GM12891 (cell line): ENCODE measurements around the gene TTN.
A peak's percentile ranks its signal among the peaks of the same experiment; 100 is the strongest.

Experiments used
- DNase-seq: peaks from one replicate; pipeline ENCODE4 v3.0.0; 2011; ENCODE audit warnings: low spot score; ENCODE audit not compliant: insufficient read length
- FAIRE-seq: peaks from 2 replicates; lab custom pipeline; 2011; peaks lifted over from hg19 to GRCh38; lab: Jason Lieb, UNC
- PAX5 ChIP-seq: IDR thresholded peaks from 2 replicates; pipeline ENCODE4 v1.6.1; 2011; ENCODE audit warnings: low read length, moderate library complexity, mild to moderate bottlenecking; ENCODE audit not compliant: insufficient read depth, severe bottlenecking
- POLR2A ChIP-seq: IDR thresholded peaks from 2 replicates; pipeline ENCODE4 v1.6.1; 2011; ENCODE audit warnings: low read depth, low read length, control low read depth
- POLR2AphosphoS5 ChIP-seq: IDR thresholded peaks from 2 replicates; pipeline ENCODE4 v1.6.1; 2011; ENCODE audit warnings: low read depth, low read length, control low read depth
- POU2F2 ChIP-seq: IDR thresholded peaks from 2 replicates; pipeline ENCODE4 v1.6.1; 2011; ENCODE audit warnings: low read depth, mild to moderate bottlenecking, control low read depth, low read length, moderate library complexity
- SPI1 ChIP-seq: IDR thresholded peaks from 2 replicates; pipeline ENCODE4 v1.6.1; 2011; ENCODE audit warnings: low read depth, low read length, control low read depth
- TAF1 ChIP-seq: IDR thresholded peaks from 2 replicates; pipeline ENCODE4 v1.6.1; 2011; ENCODE audit warnings: low read depth, low read length, control low read depth

The TTN gene

DNA sequence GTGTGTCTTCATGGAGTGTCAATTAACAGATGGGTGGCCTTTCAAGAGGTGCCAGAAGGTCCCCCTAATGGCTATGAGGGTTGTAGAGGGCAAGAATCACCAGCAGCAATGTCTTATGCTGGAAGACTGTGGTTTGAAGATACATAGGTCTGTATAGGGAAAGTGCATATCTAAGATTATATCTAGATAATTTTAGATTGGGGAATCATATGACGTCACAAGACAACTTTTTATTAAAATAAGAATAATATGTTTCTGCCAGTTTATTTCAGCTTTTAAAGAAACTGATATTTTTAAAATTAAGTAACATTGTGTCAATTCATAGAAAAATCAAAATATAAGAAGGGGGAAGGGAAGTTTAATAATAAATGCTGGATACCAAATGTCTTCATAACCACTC lies 162.3 kb downstream of the TTN start:
- FAIRE-seq = no peak
- TF ChIP-seq POLR2AphosphoS5 (no peak), TAF1 (no peak), SPI1 (no peak), POLR2A (no peak), POU2F2 (no peak), PAX5 (no peak)
- no peak for DNase-seq

DNA sequence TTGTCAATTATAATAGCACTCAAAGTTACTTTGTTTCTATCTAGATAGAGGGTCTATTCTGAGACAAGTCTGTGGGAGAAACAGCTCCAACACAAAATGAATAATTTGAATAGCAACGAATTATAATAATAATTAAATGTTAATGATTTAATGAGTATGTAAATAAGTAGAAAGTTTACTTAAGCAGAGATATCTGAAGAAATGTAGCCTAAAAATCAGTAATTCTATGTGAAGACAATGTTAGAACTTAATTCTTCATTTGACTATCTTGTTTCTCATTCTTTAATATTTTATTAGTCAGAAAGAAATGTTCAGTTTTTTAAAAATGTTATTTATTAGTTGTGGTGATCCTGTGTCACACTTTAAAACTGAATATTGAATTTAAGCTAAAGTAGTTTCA lies 165.7 kb downstream of the TTN start:
- FAIRE-seq (no peak), DNase-seq (no peak)
- no peak for TF ChIP-seq SPI1

DNA sequence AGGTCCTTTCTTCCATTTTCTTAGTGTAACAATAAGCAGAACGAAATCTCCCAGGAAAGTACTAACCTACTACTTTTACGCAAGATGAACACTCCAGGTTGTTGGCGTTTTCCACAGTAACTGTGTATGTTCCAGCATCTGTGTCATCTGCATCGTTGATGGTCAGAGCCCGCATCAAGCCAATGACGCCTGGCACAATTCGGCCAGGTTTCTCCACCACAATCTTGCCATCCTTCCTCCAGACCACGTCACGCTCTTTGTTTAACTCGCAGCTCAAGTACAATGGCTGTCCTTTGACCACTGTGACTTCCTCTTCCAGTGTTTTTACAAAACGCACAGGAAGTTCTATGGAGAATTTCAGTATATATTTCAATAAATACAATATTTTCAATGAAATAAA lies 171.3 kb downstream of the TTN start:
- DNase-seq (no peak), FAIRE-seq (no peak)
- TF ChIP-seq PAX5 (no peak), POU2F2 (no peak), SPI1 (no peak), TAF1 (no peak), POLR2AphosphoS5 (no peak)

DNA sequence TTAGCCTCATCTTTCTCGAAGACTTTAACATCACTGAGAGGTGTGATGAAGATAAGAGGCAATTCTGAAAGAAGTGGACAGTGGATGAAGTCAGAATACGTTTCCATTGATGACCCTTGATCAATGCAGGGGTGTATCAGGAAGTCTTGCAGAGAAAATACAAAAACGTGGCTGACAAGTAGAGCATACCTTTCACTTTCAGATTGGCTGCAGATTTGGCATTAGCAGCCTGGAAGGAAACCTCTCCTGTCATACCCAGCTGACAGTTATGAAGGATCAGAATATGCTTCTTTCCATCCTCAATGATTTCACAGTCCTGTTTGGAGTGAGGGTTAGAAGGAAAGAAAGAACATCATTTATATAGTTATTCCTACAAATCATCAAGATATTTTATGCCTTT lies 174.5 kb downstream of the TTN start:
- TF ChIP-seq POLR2A = no peak
- no peak for TF ChIP-seq SPI1
- TF ChIP-seq TAF1 = no peak
- no peak for TF ChIP-seq PAX5
- no peak for TF ChIP-seq POLR2AphosphoS5
- no peak for TF ChIP-seq POU2F2
- peak; percentile 57 for FAIRE-seq

DNA sequence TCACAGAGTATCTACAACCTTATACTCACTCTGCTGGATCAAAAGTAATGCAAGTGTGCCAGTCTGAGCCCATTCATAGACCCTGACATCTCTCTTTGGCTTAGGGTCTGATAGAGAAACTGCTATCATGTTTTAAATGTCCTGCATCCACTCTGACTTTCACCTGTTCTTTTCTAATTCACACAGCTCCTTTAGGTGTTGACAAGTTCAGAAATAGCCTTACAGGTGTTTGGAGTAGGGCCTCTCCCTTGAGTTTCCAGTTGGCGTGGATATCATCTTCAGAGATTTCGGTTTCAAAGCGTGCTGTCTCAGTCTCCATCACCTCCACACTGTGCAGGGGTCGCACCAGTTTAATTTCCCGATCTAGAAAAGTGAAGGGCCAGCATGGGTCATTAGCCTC lies 176.6 kb downstream of the TTN start:
- DNase-seq (no peak), FAIRE-seq (no peak)
- TF ChIP-seq POLR2AphosphoS5 = no peak
- TF ChIP-seq PAX5 = no peak
- TF ChIP-seq SPI1 = no peak
- no peak for TF ChIP-seq TAF1
- TF ChIP-seq POU2F2 = no peak
- TF ChIP-seq POLR2A = no peak

More for the DNA sequence above, 174.5 kb downstream of the TTN start:
- no peak for DNase-seq

DNA sequence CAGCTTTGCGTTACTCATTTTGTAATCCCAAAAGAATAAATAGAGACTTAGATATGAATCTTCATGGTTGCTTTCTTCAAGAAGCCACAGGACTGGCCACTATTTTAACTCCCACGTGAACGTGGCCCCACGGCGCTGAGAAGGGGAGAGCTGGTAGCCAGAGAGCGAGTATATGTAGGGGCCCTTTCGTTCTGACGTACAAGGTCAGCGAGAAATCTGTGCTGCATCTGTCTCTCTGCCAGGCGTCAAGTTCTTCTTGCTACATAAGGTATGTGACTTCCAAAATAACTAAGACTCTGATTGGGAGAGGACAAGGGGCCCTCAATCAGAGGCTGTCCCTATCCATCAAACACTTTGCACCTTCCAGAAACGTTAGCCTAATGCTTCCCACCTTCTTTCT lies 177.8 kb downstream of the TTN start:
- TF ChIP-seq POLR2AphosphoS5 (no peak), TAF1 (no peak), POU2F2 (no peak), SPI1 (no peak), PAX5 (no peak), POLR2A (no peak)
- no peak for DNase-seq
- FAIRE-seq = no peak

DNA sequence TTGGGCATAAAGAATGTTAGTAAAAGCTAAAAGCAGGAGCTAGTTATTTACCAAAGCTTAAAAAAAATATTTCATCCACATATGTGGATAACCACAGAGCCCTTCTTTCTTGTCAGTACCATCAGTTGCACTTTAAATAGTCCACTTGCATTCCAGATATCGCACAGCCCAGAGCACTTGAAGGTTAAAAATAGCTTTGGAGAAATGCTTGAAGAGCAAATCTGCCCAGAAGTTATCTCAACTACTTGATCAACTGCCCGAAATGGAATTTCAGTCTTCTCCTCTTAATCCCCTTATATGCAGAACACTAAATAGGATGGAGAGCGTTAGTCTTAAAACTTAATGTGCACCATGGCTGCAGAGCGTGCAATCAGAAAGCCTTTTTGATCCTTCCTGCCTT lies 178.6 kb downstream of the TTN start:
- FAIRE-seq (no peak), DNase-seq (no peak)
- TF ChIP-seq POLR2AphosphoS5 = no peak
- no peak for TF ChIP-seq POLR2A
- no peak for TF ChIP-seq POU2F2
- no peak for TF ChIP-seq SPI1
- no peak for TF ChIP-seq TAF1
- no peak for TF ChIP-seq PAX5

DNA sequence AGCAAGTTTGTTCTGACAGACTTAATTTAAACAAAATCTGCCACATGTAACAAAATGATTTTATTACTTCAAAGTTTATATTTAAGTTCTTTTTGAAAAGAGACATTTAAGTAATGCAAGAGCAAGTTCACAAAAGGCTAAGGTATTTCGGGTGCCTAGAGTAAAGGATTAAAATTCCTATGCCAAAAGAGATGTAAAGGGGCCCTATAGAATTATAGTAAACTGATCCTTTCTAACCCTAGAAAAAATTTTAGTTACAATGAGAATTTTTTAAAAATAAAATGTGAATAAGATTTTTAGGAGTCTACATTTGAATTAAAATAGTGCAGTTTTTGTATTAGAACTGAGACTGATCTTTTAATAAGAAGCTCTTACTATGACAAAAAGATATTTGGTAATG lies 179.8 kb downstream of the TTN start:
- TF ChIP-seq SPI1 = no peak
- TF ChIP-seq POU2F2 = no peak
- no peak for TF ChIP-seq POLR2A
- no peak for TF ChIP-seq POLR2AphosphoS5
- TF ChIP-seq PAX5 = no peak
- TF ChIP-seq TAF1 = no peak
- DNase-seq (no peak), FAIRE-seq (no peak)

DNA sequence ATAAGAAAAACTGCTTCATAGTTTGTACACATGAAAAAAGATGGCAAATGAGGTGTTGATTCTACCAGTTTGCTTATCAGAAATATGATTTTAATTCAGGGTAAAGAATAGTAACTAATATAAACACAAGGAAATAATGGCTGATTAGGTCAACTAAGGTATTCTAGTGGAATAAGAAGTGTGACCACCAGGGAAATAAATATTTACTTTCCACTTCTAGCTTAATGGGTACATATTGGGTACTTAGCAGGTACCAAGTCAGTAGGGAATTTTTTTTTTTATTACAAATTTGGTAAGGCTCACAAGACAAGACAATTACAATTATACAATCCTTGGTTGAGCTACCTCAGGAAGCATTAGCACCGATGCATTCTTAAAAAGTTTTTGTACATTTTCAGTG lies 191.3 kb downstream of the TTN start:
- no peak for DNase-seq
- TF ChIP-seq POU2F2 (no peak), POLR2A (no peak), PAX5 (no peak), TAF1 (no peak), SPI1 (no peak), POLR2AphosphoS5 (no peak)

DNA sequence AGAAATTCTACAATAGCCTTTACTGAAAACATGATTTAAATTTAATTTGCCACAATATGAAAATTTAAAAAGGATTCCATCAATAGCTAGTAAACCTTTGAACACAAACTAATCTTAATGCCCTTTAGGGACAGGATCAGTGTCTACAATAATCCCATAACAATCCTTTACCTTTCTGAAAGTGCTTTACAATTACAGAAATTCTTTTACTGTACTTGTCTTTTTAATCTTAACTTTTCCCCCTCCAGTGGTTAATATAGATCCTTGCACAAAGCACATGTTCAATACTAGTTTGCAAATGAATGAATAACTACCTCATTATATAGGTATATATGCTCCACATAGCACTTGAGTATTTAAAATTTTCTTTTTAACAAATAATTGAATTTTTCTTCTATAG lies 204.3 kb downstream of the TTN start:
- FAIRE-seq (no peak), DNase-seq (no peak)
- no peak for TF ChIP-seq SPI1
- no peak for TF ChIP-seq POLR2AphosphoS5
- no peak for TF ChIP-seq TAF1
- TF ChIP-seq POLR2A = no peak
- no peak for TF ChIP-seq PAX5
- no peak for TF ChIP-seq POU2F2

More for the DNA sequence above, 191.3 kb downstream of the TTN start:
- no peak for FAIRE-seq
